B cell (primary cell): ENCODE measurements around the gene ENTREP3. TPM values are rescaled to one million over a fixed set of nuclear protein-coding genes. Genes with fewer than 3 reads are reported as not detected.

Source experiments
- ATAC-seq: fragments of 200-7000 bp; cut with Tn5 transposase; one replicate; pipeline ENCODE4 v1.10.0; 2021; ENCODE audit warnings: low read depth, mild to moderate bottlenecking, moderate number of reproducible peaks, moderate library complexity
- CTCF ChIA-PET: fragments of 350-600 bp; sonication (Branson Sonifier 250); formaldehyde crosslinking; loops from one replicate; lab custom pipeline; 2021; ENCODE audit warnings: antibody characterized with exemption, inconsistent platforms; lab: Charles Lee
- POLR2A ChIA-PET: fragments of 350-600 bp; sonication (Branson Sonifier 250); formaldehyde crosslinking; loops from one replicate; lab custom pipeline; 2021; ENCODE audit warnings: antibody characterized with exemption; lab: Charles Lee
- DNase-seq: peaks from one replicate; pipeline ENCODE4 v3.0.0; 2013
- H2AFZ ChIP-seq: 2 replicates; pipeline ENCODE4 v1.6.1; 2012; ENCODE audit warnings: mild to moderate bottlenecking, low read depth, low read length; ENCODE audit not compliant: insufficient read depth, poor library complexity, severe bottlenecking
- H3K27ac ChIP-seq, 2 donors: 1 replicate in 1 of 2; 2 replicates in 1 of 2; pipeline ENCODE4 v1.5.1; 2012 to 2013; ENCODE audit warnings: low read length in 2 of 2, mild to moderate bottlenecking in 2 of 2, moderate library complexity in 1 of 2
- H3K27me3 ChIP-seq, 4 experiments: fragments of 200-600 bp in 1 of 4; sonication (generic) in 1 of 4; replicated peaks in 1 of 4; 1 replicate in 2 of 4; 2 replicates in 2 of 4; pipeline versions ENCODE4 v1.6.1 to v1.7.0; 2013 to 2016; ENCODE audit warnings: low read length in 3 of 4, mild to moderate bottlenecking in 2 of 4, mixed read lengths in 1 of 4, moderate library complexity in 1 of 4; ENCODE audit not compliant: insufficient read depth in 4 of 4, control insufficient read depth in 3 of 4; ENCODE audit errors: control extremely low read depth in 1 of 4
- H3K36me3 ChIP-seq, 2 experiments: replicated peaks in 1 of 2; 1 replicate in 1 of 2; 2 replicates in 1 of 2; pipeline versions ENCODE4 v1.6.1 to v1.7.1; 2013; ENCODE audit warnings: low read length in 1 of 2; ENCODE audit not compliant: insufficient read depth in 2 of 2, control insufficient read depth in 1 of 2; ENCODE audit errors: control extremely low read depth in 1 of 2, extremely low read depth in 1 of 2
- H3K4me1 ChIP-seq, 2 donors: fragments of 200-600 bp in 1 of 2; sonication (generic) in 1 of 2; 1 replicate in 1 of 2; 2 replicates in 1 of 2; pipeline versions ENCODE4 v1.5.1 to v1.6.1; 2013 to 2017; ENCODE audit warnings: low read length in 2 of 2; ENCODE audit not compliant: control insufficient read depth in 2 of 2, insufficient read depth in 2 of 2
- H3K4me2 ChIP-seq: replicated peaks from 2 replicates; pipeline ENCODE3; 2012; ENCODE audit warnings: mild to moderate bottlenecking, low read depth, low read length; ENCODE audit not compliant: poor library complexity, severe bottlenecking
- H3K4me3 ChIP-seq, 5 experiments: fragments of 200-600 bp in 1 of 5; sonication (generic) in 1 of 5; 1 replicate in 3 of 5; 2 replicates in 2 of 5; pipeline versions ENCODE4 v1.5.1 to v1.7.0; 2011 to 2016; ENCODE audit warnings: low read length in 4 of 5, mild to moderate bottlenecking in 4 of 5, low read depth in 2 of 5, control low read depth in 1 of 5, moderate library complexity in 1 of 5; ENCODE audit not compliant: insufficient read depth in 1 of 5; ENCODE audit errors: control extremely low read depth in 1 of 5, extremely low read depth in 1 of 5
- H3K79me2 ChIP-seq: fragments of 200-600 bp; sonication (generic); one replicate; pipeline ENCODE4 v1.6.0; 2016; ENCODE audit warnings: low read length; ENCODE audit not compliant: control insufficient read depth, insufficient read depth
- H3K9ac ChIP-seq: fragments of 200-600 bp; sonication (generic); 2 replicates; pipeline ENCODE4 v1.6.1; 2017; ENCODE audit warnings: mild to moderate bottlenecking, low read length, moderate library complexity
- H3K9me3 ChIP-seq, 3 donors: one replicate each; pipeline versions ENCODE4 v1.6.1 to v1.7.1; 2013; ENCODE audit warnings: low read length in 2 of 3; ENCODE audit not compliant: control insufficient read depth in 2 of 3, insufficient read depth in 1 of 3; ENCODE audit errors: control extremely low read depth in 1 of 3
- H4K20me1 ChIP-seq: 2 replicates; pipeline ENCODE4 v1.6.0; 2012; ENCODE audit warnings: mild to moderate bottlenecking, low read length; ENCODE audit not compliant: insufficient read depth, control insufficient read depth, poor library complexity, severe bottlenecking
- H3K27ac Mint-ChIP-seq: one replicate; pipeline ENCODE4 v1.8.0; 2021; ENCODE audit warnings: mixed read lengths
- H3K27me3 Mint-ChIP-seq: one replicate; pipeline ENCODE4 v1.8.0; 2021; ENCODE audit warnings: mixed read lengths
- H3K4me1 Mint-ChIP-seq: one replicate; pipeline ENCODE4 v1.8.0; 2021; ENCODE audit warnings: mixed read lengths
- H3K4me3 Mint-ChIP-seq: one replicate; pipeline ENCODE4 v1.8.0; 2021; ENCODE audit warnings: mixed read lengths
- H3K9me3 Mint-ChIP-seq: one replicate; pipeline ENCODE4 v1.8.0; 2022; ENCODE audit warnings: mixed read lengths; ENCODE audit not compliant: insufficient read depth
- EZH2 ChIP-seq: IDR thresholded peaks from 2 replicates; pipeline ENCODE4 v1.6.1; 2012; ENCODE audit warnings: borderline replicate concordance, low read depth, mild to moderate bottlenecking, moderate library complexity, low read length; ENCODE audit not compliant: insufficient read depth, poor library complexity, severe bottlenecking
- WGBS: methylation state at CpG from one replicate; pipeline ENCODE4 v1.1.5; 2013; ENCODE audit warnings: missing lambda C conversion rate; ENCODE audit not compliant: insufficient coverage; 5-methylcytosine and 5-hydroxymethylcytosine counted together
- intact Hi-C: fragments of 100-400 bp; cut with micrococcal nuclease; formaldehyde crosslinking; loops from one replicate; pipeline ENCODE4 v1.10.0; 2022
- polyA plus RNA-seq: library from polyadenylated mRNA; depleted of rRNA; stranded (reverse); fragments of >200 nt; gene quantifications from 2 replicates; pipeline ENCODE4 v1.2.3, GENCODE V29; 2012
- total RNA-seq, 2 donors: library from RNA; stranded (reverse); fragments of 120-200 nt in 1 of 2; gene quantifications; 1 replicate in 1 of 2; 2 replicates in 1 of 2; pipeline versions ENCODE4 v1.2.3 to v1.2.4, GENCODE V29; 2013 to 2022
- TF ChIP-seq, protein P1 (sequence below): fragments of 200-600 bp; IDR thresholded peaks from one replicate; pipeline ENCODE4 v1.8.0; 2022; ENCODE audit warnings: antibody characterized with exemption, mild to moderate bottlenecking

Gene ENTREP3
- total and polyA plus RNA-seq, 2 donors (not counting 1 experiment from before 2014, with no cell fraction given): 7.6 to 15.2 TPM

DNA sequence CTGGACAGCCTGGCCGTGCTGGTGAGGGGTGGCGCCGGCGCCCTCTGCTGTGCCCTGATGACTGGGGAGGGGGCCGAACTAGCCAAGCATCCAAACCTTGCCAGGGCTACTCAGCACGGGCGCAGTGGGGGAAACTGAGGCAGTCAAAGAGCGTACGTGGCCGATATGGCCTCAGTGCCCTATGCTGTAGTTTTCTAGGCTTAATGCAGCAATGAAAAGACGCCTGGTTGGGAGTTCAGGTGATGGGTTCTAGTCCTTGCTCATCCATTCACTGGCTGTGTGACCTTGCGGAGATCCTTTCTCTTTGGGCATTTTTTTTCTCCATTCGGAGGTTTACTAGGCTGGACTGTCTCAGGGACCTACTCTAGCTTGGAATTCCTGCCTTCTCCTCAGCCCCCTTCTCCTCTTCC, 46.0 kb downstream of the ENTREP3 start:
- Histone ChIP-seq H3K9me3 (no peaks in the 10 kb centered on the region), H3K79me2 (no peaks in the 10 kb centered on the region), H2AFZ (peak overlapping the region; percentile 80), H3K9ac (peak overlapping the region; percentile 99), H3K4me3 (peak overlapping the region; percentile 67 to 94 (median 84)), H3K4me2 (peak overlapping the region; percentile 95), H3K4me1 (peaks cover 21 to 26% of the 10 kb centered on the region in 2 donors), H3K27me3 (no peaks in the 10 kb centered on the region), H3K36me3 (peaks cover 0 to 3% of the 10 kb centered on the region in 2 experiments), H4K20me1 (no peaks in the 10 kb centered on the region), H3K27ac (peak overlapping the region; percentile 95 to 100)
- TF ChIP-seq EZH2: no peak
- TF ChIP-seq, protein P1, sequence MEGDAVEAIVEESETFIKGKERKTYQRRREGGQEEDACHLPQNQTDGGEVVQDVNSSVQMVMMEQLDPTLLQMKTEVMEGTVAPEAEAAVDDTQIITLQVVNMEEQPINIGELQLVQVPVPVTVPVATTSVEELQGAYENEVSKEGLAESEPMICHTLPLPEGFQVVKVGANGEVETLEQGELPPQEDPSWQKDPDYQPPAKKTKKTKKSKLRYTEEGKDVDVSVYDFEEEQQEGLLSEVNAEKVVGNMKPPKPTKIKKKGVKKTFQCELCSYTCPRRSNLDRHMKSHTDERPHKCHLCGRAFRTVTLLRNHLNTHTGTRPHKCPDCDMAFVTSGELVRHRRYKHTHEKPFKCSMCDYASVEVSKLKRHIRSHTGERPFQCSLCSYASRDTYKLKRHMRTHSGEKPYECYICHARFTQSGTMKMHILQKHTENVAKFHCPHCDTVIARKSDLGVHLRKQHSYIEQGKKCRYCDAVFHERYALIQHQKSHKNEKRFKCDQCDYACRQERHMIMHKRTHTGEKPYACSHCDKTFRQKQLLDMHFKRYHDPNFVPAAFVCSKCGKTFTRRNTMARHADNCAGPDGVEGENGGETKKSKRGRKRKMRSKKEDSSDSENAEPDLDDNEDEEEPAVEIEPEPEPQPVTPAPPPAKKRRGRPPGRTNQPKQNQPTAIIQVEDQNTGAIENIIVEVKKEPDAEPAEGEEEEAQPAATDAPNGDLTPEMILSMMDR: no peak
- peak overlapping the region; percentile 81 for H3K4me3 Mint-ChIP-seq
- WGBS: 4% methylated on average over 13 of the region's 13 CpGs
- ChIA-PET POLR2A (interaction anchor here (0.6 to 3.7 kb wide), 5 partner anchors 12 to 293 kb away, joined by 3 to 47 read pairs (median 3); partner anchors contain the start of gene RUSC1), CTCF (interaction anchor here (0.6 to 8.7 kb wide), 8 partner anchors 10 to 119 kb away, joined by 3 to 189 read pairs (median 5); partner anchors contain the start of genes KRTCAP2 and TRIM46)
- H3K27me3 Mint-ChIP-seq: no peaks in the 10 kb centered on the region
- peak overlapping the region; percentile 88 for H3K27ac Mint-ChIP-seq
- intact Hi-C loops: loop anchor here (2.0 to 5.0 kb wide), 2 partner anchors 17 to 383 kb away; no protein-coding TSS in a partner anchor
- ATAC-seq: no peak
- no peak for DNase-seq
- no peaks in the 10 kb centered on the region for H3K9me3 Mint-ChIP-seq
- peaks cover 22% of the 10 kb centered on the region for H3K4me1 Mint-ChIP-seq
